HL-60 (cell line): ENCODE measurements around the gene PRPF39.

Experiments used
- CTCF ChIP-seq: IDR thresholded peaks from one replicate; pipeline ENCODE4 v1.5.1; 2011; ENCODE audit warnings: low read length, control low read depth, inconsistent platforms; ENCODE audit not compliant: insufficient read depth
- POLR2AphosphoS5 ChIP-seq: IDR thresholded peaks from 2 replicates; pipeline ENCODE4 v1.6.1; 2012; ENCODE audit warnings: low read depth
- REST ChIP-seq: IDR thresholded peaks from 2 replicates; pipeline ENCODE4 v1.6.1; 2012; ENCODE audit warnings: low read depth; ENCODE audit not compliant: insufficient replicate concordance

GRCh38 chr14:45136399-45136798 lies 52.5 kb downstream of the PRPF39 start:
- no peak for TF ChIP-seq CTCF
- TF ChIP-seq POLR2AphosphoS5 = no peak
- no peak for TF ChIP-seq REST
